GM21367 (cell line): ENCODE measurements around the gene MLN.

Source experiments
- ATAC-seq: cut with Tn5 transposase; IDR thresholded peaks from one replicate; pipeline ENCODE4 v1.9.1; 2021; ENCODE audit not compliant: unreplicated experiment

Gene MLN

GRCh38 chr6:33790379-33790778 is 13.4 kb downstream of the MLN start:
- no peak for ATAC-seq

- no peak for ATAC-seq
These were observed 14.3 kb downstream of the MLN start for GRCh38 chr6:33789550-33789895.

GRCh38 chr6:33788694-33789549 is 14.9 kb downstream of the MLN start, which contains the start of gene LEMD2:
Gene LEMD2 (minus strand): TSS chr6:33789130. CDS start chr6:33789116, 14 bp downstream.
- peak; percentile 87 for ATAC-seq

- ATAC-seq = peak; percentile 34
These were observed 15.7 kb downstream of the MLN start for GRCh38 chr6:33787954-33788693.

- ATAC-seq = no peak
These were observed 16.4 kb downstream of the MLN start for GRCh38 chr6:33787346-33787953.

GRCh38 chr6:33786736-33787135 is 17.1 kb downstream of the MLN start:
- no peak for ATAC-seq

GRCh38 chr6:33785778-33786177 is 18.0 kb downstream of the MLN start:
- ATAC-seq = no peak

- ATAC-seq = no peak
These were observed 19.0 kb downstream of the MLN start for GRCh38 chr6:33784787-33785186.

GRCh38 chr6:33783781-33784520 is 19.9 kb downstream of the MLN start:
- ATAC-seq = no peak

- no peak for ATAC-seq
These were observed 21.2 kb downstream of the MLN start for GRCh38 chr6:33782561-33782960.

GRCh38 chr6:33781131-33781975 is 22.4 kb downstream of the MLN start:
- no peak for ATAC-seq

- ATAC-seq = no peak
These were observed 23.9 kb downstream of the MLN start for GRCh38 chr6:33779895-33780294.

GRCh38 chr6:33779290-33779689 is 24.5 kb downstream of the MLN start:
- ATAC-seq = no peak

- ATAC-seq = no peak
These were observed 25.2 kb downstream of the MLN start for GRCh38 chr6:33778444-33779121.

- ATAC-seq = no peak
These were observed 26.1 kb downstream of the MLN start for GRCh38 chr6:33777398-33778388.

- no peak for ATAC-seq
These were observed 27.0 kb downstream of the MLN start for GRCh38 chr6:33776764-33777163.

- ATAC-seq = no peak
These were observed 27.6 kb downstream of the MLN start for GRCh38 chr6:33776186-33776585.

GRCh38 chr6:33774774-33775173 is 29.0 kb downstream of the MLN start:
- no peak for ATAC-seq
